HAP-1 (cell line): ENCODE data around the gene LPA.
"Not testable (repeated sequence)": the region's sequence is repeated elsewhere in the genome, so short reads cannot be mapped to it uniquely, and the experiment has no call there.

Experiments
- DNase-seq, 2 experiments: peaks; one replicate each; pipeline ENCODE4 v3.0.0-alpha.2; 2016 to 2020; ENCODE audit warnings: low spot score in 2 of 2
- H3K27me3 ChIP-seq: fragments of 250-450 bp; sonication (Bioruptor Pico); 2 replicates; pipeline ENCODE4 v1.5.1; 2020; ENCODE audit warnings: low read depth, mild to moderate bottlenecking, moderate library complexity
- H3K36me3 ChIP-seq: fragments of 250-450 bp; sonication (Bioruptor Pico); replicated peaks from 2 replicates; pipeline ENCODE4 v1.5.1; 2020; ENCODE audit warnings: mild to moderate bottlenecking
- H3K4me1 ChIP-seq: fragments of 250-450 bp; sonication (Bioruptor Pico); 2 replicates; pipeline ENCODE4 v1.5.1; 2020; ENCODE audit warnings: mild to moderate bottlenecking
- H3K4me3 ChIP-seq: fragments of 250-450 bp; sonication (Bioruptor Pico); 2 replicates; pipeline ENCODE4 v1.5.1; 2020; ENCODE audit warnings: mild to moderate bottlenecking, moderate library complexity
- H3K9me3 ChIP-seq: fragments of 250-450 bp; sonication (Bioruptor Pico); 2 replicates; pipeline ENCODE4 v1.5.1; 2020; ENCODE audit warnings: mild to moderate bottlenecking, moderate library complexity
- in situ Hi-C: fragments of 300-500 bp; cut with MboI; formaldehyde crosslinking; loops from 3 replicates; pipeline ENCODE4 v1.14.3; 2020; ENCODE audit warnings: low sequenced_read_pairs, inconsistent platforms, mixed read lengths

Gene LPA

DNA sequence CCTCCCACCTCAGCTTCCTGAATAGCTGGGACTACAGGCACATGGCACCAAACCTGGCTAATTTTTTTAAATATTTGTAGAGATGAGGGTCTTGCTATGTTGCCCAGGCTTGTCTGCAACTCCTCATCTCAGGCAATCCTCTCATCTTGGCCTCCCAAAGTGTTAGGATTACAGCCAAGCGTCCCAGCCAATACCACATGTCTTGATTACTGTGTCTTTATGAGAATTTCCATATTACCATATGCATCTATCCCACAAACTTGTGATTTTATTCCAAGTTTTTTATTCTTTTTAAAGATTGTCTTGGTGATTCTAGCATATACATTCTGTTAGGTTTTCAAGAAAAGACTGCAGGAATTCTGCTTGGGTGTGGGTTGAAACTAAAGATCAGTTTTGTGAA lies 82.7 kb downstream of the LPA start:
- no peak for DNase-seq
- no peaks in the 10 kb centered on the region for H3K4me1 ChIP-seq
- in situ Hi-C loops, result no loop called here
- no peaks in the 10 kb centered on the region for H3K9me3 ChIP-seq
- no peaks in the 10 kb centered on the region for H3K36me3 ChIP-seq
- H3K27me3 ChIP-seq, result no peaks in the 10 kb centered on the region
- no peak overlapping the region for H3K4me3 ChIP-seq

DNA sequence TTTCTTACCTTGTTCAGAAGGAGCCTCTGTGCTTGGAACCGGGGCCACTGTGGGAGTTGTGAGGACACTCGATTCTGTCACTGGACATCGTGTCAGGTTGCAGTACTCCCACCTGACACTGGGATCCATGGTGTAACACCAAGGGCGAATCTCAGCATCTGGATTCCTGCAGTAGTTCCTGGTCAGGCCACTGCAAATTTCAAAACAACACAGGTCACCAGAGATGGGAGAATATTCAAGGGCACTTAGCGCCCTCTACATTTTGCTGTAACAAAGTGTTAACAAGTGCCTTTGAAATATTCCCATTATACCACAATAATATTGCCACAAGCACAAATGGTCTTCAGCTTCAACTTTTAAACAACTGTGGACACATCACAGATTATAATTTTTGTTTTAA lies 85.6 kb downstream of the LPA start:
- H3K4me1 ChIP-seq, H3K4me3 ChIP-seq, H3K36me3 ChIP-seq, DNase-seq, H3K27me3 ChIP-seq, H3K9me3 ChIP-seq, in situ Hi-C loops: not testable (repeated sequence)

DNA sequence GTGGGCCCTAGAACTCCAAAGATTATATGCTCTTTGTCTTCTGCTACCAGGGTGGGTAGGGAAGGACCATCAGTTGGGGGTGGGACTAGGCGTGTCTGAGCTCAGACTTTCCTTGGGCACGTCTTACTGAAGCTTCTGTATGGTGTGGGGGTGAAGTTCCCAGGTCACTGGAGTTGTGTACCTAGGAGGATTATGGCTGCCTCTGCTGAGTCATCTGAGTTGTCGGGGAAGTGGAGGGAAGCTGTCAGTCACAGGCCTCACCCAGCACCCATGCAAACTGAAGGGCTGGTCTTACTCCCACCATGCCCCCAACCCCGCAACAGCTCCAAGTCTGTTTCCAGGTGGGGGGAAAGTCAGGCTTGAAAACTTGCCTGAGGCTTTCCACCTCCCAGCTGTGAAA lies 90.1 kb downstream of the LPA start:
- in situ Hi-C loops, result no loop called here
- no peak for DNase-seq

DNA sequence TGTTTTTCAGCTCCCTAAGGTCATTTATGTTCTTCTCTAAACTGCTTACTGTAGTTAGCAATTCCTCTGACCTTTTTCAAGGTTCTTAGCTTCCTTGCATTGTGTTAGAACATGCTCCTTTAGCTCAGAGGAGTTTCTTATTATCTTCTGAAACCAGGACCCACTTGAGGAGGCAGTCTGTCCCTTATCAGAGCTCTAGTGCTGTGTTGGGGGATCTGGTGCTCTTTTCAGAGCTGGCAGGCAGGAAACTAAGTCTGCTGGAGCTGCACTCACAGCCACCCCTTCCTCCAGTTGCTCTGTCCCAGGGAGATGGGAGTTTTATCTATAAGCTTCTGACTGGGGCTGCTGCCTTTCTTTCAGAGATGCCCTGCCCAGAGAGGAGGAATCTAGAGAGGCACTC lies 92.9 kb downstream of the LPA start:
- H3K27me3 ChIP-seq, H3K9me3 ChIP-seq, H3K4me3 ChIP-seq, H3K4me1 ChIP-seq, DNase-seq, H3K36me3 ChIP-seq, in situ Hi-C loops: not testable (repeated sequence)

More for the DNA sequence above, 90.1 kb downstream of the LPA start:
- H3K27me3 ChIP-seq, result no peaks in the 10 kb centered on the region
- H3K4me3 ChIP-seq, result no peak overlapping the region
- no peaks in the 10 kb centered on the region for H3K4me1 ChIP-seq
- H3K9me3 ChIP-seq, result no peaks in the 10 kb centered on the region
- no peaks in the 10 kb centered on the region for H3K36me3 ChIP-seq

DNA sequence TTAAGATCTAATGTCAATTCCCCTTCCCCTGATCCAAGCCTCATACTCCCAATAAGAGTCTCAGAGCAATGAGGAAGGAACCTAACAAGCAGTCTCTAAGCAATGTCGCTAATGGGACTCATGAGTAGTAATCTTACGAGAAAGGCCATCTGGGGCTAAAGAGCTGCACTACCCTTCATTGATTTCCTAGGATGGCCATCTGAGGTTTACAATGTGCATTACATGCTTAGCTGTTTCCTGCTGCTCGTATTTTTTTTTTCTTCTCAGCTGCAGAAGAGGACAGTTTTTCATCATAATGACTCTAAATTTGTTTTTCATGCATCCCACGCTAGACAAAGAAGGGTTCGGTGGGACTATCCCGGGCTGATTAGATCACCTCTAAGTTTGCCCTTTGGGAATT lies 119.3 kb downstream of the LPA start:
- no peaks in the 10 kb centered on the region for H3K27me3 ChIP-seq
- no peaks in the 10 kb centered on the region for H3K4me1 ChIP-seq
- no peak overlapping the region for H3K4me3 ChIP-seq
- in situ Hi-C loops, result no loop called here
- DNase-seq, result no peak
- H3K36me3 ChIP-seq, result no peaks in the 10 kb centered on the region
- H3K9me3 ChIP-seq, result no peaks in the 10 kb centered on the region

DNA sequence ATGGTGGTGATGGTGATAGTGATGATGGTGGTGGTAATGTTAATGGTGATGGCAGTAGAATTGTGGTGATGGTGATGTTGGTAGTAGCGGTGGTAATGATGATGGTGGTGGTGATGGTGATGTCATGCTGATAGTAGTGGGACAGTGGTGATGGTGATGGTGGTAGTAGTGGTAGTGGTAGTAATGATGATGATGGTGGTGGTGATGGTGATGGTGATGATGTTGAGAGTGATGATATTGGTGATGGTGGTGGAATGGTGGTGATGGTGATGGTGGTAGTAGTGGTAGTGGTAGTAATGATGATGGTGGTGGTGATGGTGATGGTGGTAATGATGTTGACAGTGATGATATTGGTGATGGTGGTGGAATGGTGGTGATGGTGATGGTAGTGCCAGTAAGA lies 128.8 kb downstream of the LPA start:
- no peak overlapping the region for H3K4me3 ChIP-seq
- H3K4me1 ChIP-seq, result no peaks in the 10 kb centered on the region
- H3K9me3 ChIP-seq, result no peaks in the 10 kb centered on the region
- no peak for DNase-seq
- H3K36me3 ChIP-seq, result no peaks in the 10 kb centered on the region
- H3K27me3 ChIP-seq, result no peaks in the 10 kb centered on the region
- in situ Hi-C loops, result no loop called here

DNA sequence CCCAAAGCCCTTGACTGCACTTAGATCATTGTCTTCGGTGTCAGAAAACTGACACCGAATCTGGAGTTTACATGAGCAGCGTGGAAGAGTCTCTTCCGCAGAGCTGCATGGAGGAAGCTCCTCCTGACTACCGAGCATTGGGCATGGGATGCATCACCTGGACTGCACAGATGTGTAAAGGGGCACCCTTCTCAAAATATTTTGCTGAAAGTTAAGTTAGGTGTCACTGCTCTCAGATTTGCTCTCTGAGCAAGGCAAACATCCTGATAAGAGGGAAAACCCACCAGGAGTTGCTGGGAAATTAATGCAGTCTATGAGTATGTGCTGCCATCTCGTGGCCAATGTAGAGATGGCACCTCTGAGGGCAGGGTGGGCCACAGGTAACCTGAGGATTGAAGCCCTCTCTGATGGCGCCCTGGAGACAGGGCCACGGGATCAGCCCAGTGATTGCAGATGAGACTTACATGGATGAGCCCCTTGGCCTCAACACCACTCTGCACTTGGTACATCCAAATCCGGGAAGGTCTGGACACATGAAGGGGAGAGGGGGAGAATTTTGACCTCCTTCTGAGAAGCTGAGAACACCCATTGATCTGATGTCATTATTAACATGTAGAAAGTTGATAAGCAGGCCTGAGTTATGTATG lies 129.9 kb downstream of the LPA start:
- Histone ChIP-seq H3K4me1 (no peaks in the 10 kb centered on the region), H3K27me3 (no peaks in the 10 kb centered on the region), H3K9me3 (no peaks in the 10 kb centered on the region), H3K36me3 (no peaks in the 10 kb centered on the region), H3K4me3 (no peak overlapping the region)
- peak; percentile 35 to 76 for DNase-seq
- in situ Hi-C loops, result no loop called here

DNA sequence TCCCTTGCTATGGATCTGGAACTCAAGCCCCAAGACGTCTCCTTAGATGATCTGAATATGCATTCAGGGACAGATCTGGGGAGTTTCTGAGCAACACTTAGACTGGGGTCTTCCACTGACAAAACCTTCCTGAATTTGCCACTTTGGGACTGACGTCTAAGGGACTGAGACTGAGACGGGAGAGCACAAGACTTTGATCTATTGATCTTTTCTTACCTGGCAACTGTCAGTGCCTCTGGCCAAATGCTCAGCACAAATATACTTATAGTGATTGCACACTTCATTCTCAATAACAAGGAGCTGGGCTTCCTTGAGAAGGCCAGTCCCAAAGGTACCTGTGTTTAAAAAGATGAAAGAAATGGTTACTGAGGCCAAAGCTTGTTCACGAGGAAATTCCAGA lies 131.8 kb downstream of the LPA start:
- in situ Hi-C loops, result no loop called here
- no peak for DNase-seq
- H3K9me3 ChIP-seq, result no peaks in the 10 kb centered on the region
- H3K4me3 ChIP-seq, result no peak overlapping the region
- no peaks in the 10 kb centered on the region for H3K36me3 ChIP-seq
- no peaks in the 10 kb centered on the region for H3K4me1 ChIP-seq
- no peaks in the 10 kb centered on the region for H3K27me3 ChIP-seq

DNA sequence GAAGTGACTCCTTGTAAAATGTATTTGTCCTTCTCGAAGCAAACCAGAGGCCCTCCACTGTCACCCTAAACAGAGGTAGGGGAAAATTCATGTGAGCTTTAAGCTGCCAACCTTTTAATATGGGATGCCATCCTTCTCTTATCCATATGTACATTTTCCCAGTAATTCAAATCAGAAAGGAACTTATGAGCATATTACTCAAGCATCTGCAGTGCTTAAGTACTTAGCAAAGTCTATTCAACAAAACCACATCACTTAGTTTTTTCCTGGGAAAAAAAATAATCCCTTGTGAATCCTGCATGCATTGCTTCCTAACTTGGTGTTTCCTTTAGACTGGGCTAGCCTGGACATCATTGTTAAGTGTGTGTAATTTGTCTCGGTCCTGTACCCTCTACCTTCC lies 132.2 kb downstream of the LPA start:
- in situ Hi-C loops, result no loop called here
- no peaks in the 10 kb centered on the region for H3K27me3 ChIP-seq
- H3K4me3 ChIP-seq, result no peak overlapping the region
- no peaks in the 10 kb centered on the region for H3K4me1 ChIP-seq
- H3K36me3 ChIP-seq, result no peaks in the 10 kb centered on the region
- no peaks in the 10 kb centered on the region for H3K9me3 ChIP-seq
- no peak for DNase-seq

DNA sequence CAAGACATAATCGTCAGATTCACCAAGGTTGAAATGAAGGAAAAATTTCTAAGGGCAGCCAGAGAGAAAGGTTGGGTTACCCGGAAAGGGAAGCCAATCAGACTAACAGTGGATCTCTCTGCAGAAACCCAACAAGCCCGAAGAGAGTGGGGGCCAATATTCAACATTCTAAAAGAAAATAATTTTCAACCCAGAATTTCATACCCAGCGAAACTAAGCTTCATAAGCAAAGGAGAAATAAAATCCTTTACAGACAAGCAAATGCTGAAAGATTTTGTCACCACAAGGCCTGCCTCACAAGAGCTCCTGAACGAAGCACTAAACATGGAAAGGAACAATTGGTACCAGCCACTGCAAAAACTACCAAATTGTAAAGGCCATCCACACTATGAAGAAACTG lies 134.6 kb downstream of the LPA start:
- H3K36me3 ChIP-seq, H3K27me3 ChIP-seq, H3K4me3 ChIP-seq, in situ Hi-C loops, DNase-seq, H3K4me1 ChIP-seq, H3K9me3 ChIP-seq: not testable (repeated sequence)

DNA sequence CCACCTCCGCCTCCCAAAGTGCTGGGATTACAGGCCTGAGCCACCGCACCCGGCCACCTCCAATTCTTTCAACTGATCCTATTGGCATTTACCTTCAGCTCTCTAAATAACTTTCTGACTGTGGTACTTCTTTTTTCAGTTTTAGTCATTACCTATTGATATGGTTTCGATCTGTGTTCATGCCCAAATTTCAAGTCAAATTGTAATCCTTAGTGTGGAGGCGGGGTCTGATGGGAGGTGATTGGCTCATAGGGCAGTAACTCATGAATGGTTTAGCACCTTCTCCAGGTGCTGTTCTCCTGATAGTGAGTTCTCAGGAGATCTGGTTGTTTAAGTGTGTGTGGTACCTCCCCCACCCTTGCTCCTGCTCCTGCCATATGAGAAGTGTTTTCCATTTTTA lies 140.9 kb downstream of the LPA start:
- Histone ChIP-seq H3K4me1 (no peaks in the 10 kb centered on the region), H3K9me3 (no peaks in the 10 kb centered on the region), H3K36me3 (no peaks in the 10 kb centered on the region), H3K27me3 (no peaks in the 10 kb centered on the region), H3K4me3 (no peak overlapping the region)
- DNase-seq, result no peak
- in situ Hi-C loops, result no loop called here

DNA sequence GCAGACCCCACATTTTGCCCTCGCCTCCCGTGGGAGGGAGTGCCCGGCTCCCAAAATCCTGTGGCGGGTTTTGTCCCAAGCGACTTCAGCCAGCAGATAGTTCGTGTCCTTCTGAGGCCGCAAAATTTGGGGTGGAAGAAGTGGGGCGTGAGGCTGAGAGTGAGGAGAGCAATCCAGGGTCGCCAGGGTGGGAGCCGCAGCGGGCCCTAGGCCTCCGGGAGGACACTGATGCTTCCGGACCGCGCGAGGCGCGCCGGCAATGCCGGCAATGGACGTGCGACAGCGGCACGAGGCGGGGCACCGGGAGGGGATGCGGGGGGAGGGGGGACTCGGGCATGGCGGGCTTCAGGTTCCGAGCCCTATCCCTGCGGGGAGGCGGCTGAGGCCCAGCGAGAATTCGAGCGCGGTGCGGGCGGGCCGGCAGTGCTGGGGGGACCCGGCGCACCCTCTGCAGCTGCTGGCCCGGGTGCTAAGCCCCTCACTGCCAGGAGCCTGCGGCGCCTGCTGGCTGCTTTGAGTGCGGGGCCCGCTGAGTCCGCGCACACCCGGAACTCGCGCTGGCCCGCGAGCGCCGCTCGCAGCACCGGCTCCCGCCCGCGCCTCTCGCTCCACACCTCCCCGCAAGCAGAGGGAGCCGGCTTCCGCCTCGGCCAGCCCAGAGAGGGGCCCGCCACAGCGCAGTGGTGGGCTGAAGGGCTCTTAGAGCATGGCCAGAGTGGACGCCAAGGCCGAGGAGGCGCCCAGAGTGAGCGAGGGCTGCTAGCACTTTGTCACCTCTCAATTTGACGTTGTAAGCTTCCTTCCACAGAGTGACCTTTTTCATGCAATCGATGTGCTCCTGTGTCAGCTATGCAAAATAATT lies 143.8 kb downstream of the LPA start:
- in situ Hi-C loops, result no loop called here
- no peaks in the 10 kb centered on the region for H3K36me3 ChIP-seq
- no peaks in the 10 kb centered on the region for H3K4me1 ChIP-seq
- no peaks in the 10 kb centered on the region for H3K27me3 ChIP-seq
- DNase-seq, result peak; percentile 55 to 87
- peak overlapping the region; percentile 40 for H3K4me3 ChIP-seq
- H3K9me3 ChIP-seq, result no peaks in the 10 kb centered on the region

DNA sequence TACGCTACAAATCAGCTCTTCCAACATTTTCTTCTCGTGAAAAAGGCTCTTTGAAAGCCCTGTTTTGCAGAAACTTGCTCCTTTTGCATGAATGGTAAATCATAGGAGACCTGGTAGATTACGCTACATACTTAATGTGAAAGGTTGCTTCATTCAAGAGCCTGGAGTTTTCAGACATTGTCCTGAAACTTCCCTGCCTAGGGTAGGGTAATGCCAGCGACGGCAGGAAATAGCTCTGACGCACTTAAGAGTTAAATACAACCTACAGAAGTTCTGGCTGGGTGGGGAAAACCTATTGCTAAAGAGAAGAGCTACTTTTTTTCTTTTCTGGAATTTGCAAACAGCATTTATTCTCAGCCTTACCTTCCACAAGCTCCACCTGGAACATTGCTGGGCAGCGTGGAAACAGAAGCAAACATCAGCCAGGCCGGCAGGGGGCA lies 144.5 kb downstream of the LPA start:
- Histone ChIP-seq H3K27me3 (no peaks in the 10 kb centered on the region), H3K9me3 (no peaks in the 10 kb centered on the region), H3K36me3 (no peaks in the 10 kb centered on the region), H3K4me1 (no peaks in the 10 kb centered on the region), H3K4me3 (peak overlapping the region; percentile 40)
- in situ Hi-C loops, result no loop called here
- DNase-seq, result no peak

DNA sequence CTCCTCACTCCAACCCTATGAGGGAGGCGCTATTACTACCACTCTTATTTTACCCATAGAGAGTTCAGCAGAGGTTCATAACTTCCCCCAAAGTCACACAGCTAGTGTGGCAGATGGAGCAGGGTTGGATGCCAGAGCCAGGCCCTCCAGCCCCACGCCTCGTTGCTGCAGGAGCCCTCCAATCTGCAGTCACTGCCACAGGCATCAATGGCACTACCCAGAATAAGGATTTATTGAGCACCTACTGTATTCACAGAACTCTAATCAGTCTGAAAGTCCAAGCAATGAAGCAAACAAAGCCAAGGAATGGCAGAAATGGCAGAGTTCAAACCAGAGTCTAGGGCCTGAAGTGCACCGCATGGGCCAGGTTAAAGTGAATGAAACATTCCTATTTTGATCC lies 144.9 kb downstream of the LPA start:
- no peaks in the 10 kb centered on the region for H3K36me3 ChIP-seq
- H3K9me3 ChIP-seq, result no peaks in the 10 kb centered on the region
- no peaks in the 10 kb centered on the region for H3K4me1 ChIP-seq
- no peak for DNase-seq
- no peaks in the 10 kb centered on the region for H3K27me3 ChIP-seq
- no peak overlapping the region for H3K4me3 ChIP-seq
- in situ Hi-C loops, result no loop called here
